Measurements from ENCODE around the gene PDIA5. TPM values are rescaled to one million over a fixed set of nuclear protein-coding genes. Genes with fewer than 3 reads are reported as not detected.

The PDIA5 gene
- polyA plus RNA-seq, 1 donor from 2014 or later, result 1.4 TPM

DNA sequence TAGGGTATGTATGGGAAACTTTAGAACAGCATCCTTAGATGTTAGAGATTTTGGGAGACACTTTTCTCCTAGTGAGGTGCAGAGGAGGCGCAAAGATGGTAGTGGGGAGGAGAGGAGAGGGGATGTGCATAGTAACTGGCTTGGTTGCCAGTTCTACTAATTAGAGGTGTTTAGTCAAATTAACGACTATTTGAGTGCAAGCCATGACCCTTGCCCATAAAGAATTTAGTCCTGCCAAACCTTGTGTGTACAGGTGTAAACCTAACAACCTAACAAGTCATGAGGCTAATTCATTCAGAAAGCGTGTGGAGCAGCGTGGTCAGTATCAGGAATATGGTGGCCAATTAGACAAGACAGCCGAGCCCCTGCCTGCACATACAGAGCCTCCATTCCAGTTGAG lies 72.7 kb downstream of the PDIA5 start:
- Histone ChIP-seq H3K79me2 (replicated peaks; ENCODE audit: insufficient read depth, low read length) (no peaks in the 10 kb centered on the region), H3F3A (ENCODE audit: insufficient read depth, low read length, poor library complexity, severe bottlenecking) (no peaks in the 10 kb centered on the region), H3K4me2 (ENCODE audit: low read length) (no peak overlapping the region), H3K9ac (ENCODE audit: low read length) (no peak overlapping the region), H2AFZ (ENCODE audit: low read depth, low read length) (no peak overlapping the region), H3K4me3 (ENCODE audit: low read length) (no peak overlapping the region), H3K9me3 (ENCODE audit: low read length) (no peaks in the 10 kb centered on the region), H3K9me2 (ENCODE audit: insufficient read depth, low read length) (no peaks in the 10 kb centered on the region), H4K20me1 (ENCODE audit: insufficient read depth) (no peaks in the 10 kb centered on the region), H3K36me3 (ENCODE audit: insufficient read depth, low read length) (no peaks in the 10 kb centered on the region), H3K27ac (ENCODE audit: low read length) (no peak overlapping the region), H3K27me3 (ENCODE audit: insufficient read depth, low read depth, low read length) (no peaks in the 10 kb centered on the region)
- TF ChIP-seq POLR2AphosphoS5 (IDR thresholded peaks at IDR 0.05) (no peak), EP300 (conservative IDR thresholded peaks at IDR 0.05; ENCODE audit: poor library complexity, severe bottlenecking) (no peak), MXI1 (conservative IDR thresholded peaks at IDR 0.05; ENCODE audit: poor library complexity, severe bottlenecking) (no peak), TAF1 (IDR thresholded peaks at IDR 0.05; ENCODE audit: low read depth) (no peak), SMC3 (conservative IDR thresholded peaks at IDR 0.05; ENCODE audit: poor library complexity) (no peak), EZH2 (IDR thresholded peaks at IDR 0.05; ENCODE audit: borderline replicate concordance, insufficient read depth, low read length, poor library complexity, severe bottlenecking) (no peak), RAD21 (conservative IDR thresholded peaks at IDR 0.05) (no peak)
- TF ChIP-seq, protein P1, sequence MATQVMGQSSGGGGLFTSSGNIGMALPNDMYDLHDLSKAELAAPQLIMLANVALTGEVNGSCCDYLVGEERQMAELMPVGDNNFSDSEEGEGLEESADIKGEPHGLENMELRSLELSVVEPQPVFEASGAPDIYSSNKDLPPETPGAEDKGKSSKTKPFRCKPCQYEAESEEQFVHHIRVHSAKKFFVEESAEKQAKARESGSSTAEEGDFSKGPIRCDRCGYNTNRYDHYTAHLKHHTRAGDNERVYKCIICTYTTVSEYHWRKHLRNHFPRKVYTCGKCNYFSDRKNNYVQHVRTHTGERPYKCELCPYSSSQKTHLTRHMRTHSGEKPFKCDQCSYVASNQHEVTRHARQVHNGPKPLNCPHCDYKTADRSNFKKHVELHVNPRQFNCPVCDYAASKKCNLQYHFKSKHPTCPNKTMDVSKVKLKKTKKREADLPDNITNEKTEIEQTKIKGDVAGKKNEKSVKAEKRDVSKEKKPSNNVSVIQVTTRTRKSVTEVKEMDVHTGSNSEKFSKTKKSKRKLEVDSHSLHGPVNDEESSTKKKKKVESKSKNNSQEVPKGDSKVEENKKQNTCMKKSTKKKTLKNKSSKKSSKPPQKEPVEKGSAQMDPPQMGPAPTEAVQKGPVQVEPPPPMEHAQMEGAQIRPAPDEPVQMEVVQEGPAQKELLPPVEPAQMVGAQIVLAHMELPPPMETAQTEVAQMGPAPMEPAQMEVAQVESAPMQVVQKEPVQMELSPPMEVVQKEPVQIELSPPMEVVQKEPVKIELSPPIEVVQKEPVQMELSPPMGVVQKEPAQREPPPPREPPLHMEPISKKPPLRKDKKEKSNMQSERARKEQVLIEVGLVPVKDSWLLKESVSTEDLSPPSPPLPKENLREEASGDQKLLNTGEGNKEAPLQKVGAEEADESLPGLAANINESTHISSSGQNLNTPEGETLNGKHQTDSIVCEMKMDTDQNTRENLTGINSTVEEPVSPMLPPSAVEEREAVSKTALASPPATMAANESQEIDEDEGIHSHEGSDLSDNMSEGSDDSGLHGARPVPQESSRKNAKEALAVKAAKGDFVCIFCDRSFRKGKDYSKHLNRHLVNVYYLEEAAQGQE (IDR thresholded peaks at IDR 0.05; ENCODE audit: borderline replicate concordance), result no peak
- TF ChIP-seq, protein P2, sequence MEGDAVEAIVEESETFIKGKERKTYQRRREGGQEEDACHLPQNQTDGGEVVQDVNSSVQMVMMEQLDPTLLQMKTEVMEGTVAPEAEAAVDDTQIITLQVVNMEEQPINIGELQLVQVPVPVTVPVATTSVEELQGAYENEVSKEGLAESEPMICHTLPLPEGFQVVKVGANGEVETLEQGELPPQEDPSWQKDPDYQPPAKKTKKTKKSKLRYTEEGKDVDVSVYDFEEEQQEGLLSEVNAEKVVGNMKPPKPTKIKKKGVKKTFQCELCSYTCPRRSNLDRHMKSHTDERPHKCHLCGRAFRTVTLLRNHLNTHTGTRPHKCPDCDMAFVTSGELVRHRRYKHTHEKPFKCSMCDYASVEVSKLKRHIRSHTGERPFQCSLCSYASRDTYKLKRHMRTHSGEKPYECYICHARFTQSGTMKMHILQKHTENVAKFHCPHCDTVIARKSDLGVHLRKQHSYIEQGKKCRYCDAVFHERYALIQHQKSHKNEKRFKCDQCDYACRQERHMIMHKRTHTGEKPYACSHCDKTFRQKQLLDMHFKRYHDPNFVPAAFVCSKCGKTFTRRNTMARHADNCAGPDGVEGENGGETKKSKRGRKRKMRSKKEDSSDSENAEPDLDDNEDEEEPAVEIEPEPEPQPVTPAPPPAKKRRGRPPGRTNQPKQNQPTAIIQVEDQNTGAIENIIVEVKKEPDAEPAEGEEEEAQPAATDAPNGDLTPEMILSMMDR (IDR thresholded peaks at IDR 0.05; ENCODE audit: poor library complexity, severe bottlenecking), result no peak

DNA sequence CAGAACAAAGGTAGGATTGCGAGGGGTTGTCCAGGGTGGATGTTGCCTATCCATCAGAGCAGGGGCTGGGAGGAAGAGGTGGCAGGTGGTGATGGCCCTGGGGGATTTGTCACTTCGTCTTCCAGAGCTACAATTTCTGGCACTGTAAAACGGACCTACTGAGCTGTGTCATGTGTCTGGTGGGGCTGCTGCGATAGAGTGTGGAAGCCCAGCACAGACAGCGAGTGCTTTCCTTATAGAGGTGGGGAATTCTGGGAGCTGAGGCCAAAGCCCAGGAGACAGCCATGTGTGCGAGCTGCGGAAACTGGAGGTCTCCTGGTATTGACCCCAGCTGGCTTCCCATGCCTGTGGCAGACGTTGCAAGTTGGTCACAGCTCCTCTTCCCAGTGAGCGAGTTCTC lies 73.7 kb downstream of the PDIA5 start:
- no peak overlapping the region for H3K27ac ChIP-seq (ENCODE audit: low read length)

More for the DNA sequence above, 73.7 kb downstream of the PDIA5 start:
- H3K36me3 ChIP-seq (ENCODE audit: insufficient read depth, low read length), result no peaks in the 10 kb centered on the region
- H4K20me1 ChIP-seq (ENCODE audit: insufficient read depth), result no peaks in the 10 kb centered on the region
- H3F3A ChIP-seq (ENCODE audit: insufficient read depth, low read length, poor library complexity, severe bottlenecking), result no peaks in the 10 kb centered on the region
- H3K9ac ChIP-seq (ENCODE audit: low read length), result no peak overlapping the region
- H3K9me2 ChIP-seq (ENCODE audit: insufficient read depth, low read length), result no peaks in the 10 kb centered on the region
- no peak overlapping the region for H3K4me2 ChIP-seq (ENCODE audit: low read length)
- no peak overlapping the region for H3K4me3 ChIP-seq (ENCODE audit: low read length)
- H3K79me2 ChIP-seq (replicated peaks; ENCODE audit: insufficient read depth, low read length), result no peaks in the 10 kb centered on the region
- H2AFZ ChIP-seq (ENCODE audit: low read depth, low read length), result no peak overlapping the region
- H3K27me3 ChIP-seq (ENCODE audit: insufficient read depth, low read depth, low read length), result no peaks in the 10 kb centered on the region
- TF ChIP-seq TAF1 (IDR thresholded peaks at IDR 0.05; ENCODE audit: low read depth) (no peak), SMC3 (conservative IDR thresholded peaks at IDR 0.05; ENCODE audit: poor library complexity) (no peak), EP300 (conservative IDR thresholded peaks at IDR 0.05; ENCODE audit: poor library complexity, severe bottlenecking) (no peak), POLR2AphosphoS5 (IDR thresholded peaks at IDR 0.05) (no peak), EZH2 (IDR thresholded peaks at IDR 0.05; ENCODE audit: borderline replicate concordance, insufficient read depth, low read length, poor library complexity, severe bottlenecking) (no peak), RAD21 (conservative IDR thresholded peaks at IDR 0.05) (no peak), MXI1 (conservative IDR thresholded peaks at IDR 0.05; ENCODE audit: poor library complexity, severe bottlenecking) (no peak)
- TF ChIP-seq, protein P1 (IDR thresholded peaks at IDR 0.05; ENCODE audit: borderline replicate concordance), result no peak
- TF ChIP-seq, protein P2 (IDR thresholded peaks at IDR 0.05; ENCODE audit: poor library complexity, severe bottlenecking), result no peak
- H3K9me3 ChIP-seq (ENCODE audit: low read length), result no peaks in the 10 kb centered on the region
